GM21576 (cell line): ENCODE measurements around the gene ADARB1.

Source experiments
- ATAC-seq: cut with Tn5 transposase; IDR thresholded peaks from one replicate; pipeline ENCODE4 v1.9.1; 2021; ENCODE audit warnings: mild to moderate bottlenecking, moderate library complexity; ENCODE audit not compliant: unreplicated experiment

The ADARB1 gene

DNA sequence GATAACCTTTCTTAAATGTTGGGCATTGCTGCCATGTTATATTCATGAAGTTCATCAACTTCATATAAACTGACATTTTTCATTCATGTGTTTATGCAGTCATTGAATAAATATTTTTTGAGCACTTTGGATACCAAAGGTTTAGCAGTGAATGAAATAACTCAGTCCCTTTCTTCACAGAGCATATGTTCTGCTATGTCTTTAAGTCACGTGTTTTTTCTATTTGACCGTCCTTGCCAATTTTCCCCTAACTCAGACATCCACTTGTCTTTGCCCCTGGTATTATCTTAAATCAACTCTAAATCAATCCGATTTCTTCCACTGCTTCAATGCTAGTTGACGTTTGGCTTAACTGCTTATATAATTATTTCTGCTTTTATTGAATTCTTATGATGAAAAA lies 16.6 kb downstream of the ADARB1 start:
- ATAC-seq: no peak

DNA sequence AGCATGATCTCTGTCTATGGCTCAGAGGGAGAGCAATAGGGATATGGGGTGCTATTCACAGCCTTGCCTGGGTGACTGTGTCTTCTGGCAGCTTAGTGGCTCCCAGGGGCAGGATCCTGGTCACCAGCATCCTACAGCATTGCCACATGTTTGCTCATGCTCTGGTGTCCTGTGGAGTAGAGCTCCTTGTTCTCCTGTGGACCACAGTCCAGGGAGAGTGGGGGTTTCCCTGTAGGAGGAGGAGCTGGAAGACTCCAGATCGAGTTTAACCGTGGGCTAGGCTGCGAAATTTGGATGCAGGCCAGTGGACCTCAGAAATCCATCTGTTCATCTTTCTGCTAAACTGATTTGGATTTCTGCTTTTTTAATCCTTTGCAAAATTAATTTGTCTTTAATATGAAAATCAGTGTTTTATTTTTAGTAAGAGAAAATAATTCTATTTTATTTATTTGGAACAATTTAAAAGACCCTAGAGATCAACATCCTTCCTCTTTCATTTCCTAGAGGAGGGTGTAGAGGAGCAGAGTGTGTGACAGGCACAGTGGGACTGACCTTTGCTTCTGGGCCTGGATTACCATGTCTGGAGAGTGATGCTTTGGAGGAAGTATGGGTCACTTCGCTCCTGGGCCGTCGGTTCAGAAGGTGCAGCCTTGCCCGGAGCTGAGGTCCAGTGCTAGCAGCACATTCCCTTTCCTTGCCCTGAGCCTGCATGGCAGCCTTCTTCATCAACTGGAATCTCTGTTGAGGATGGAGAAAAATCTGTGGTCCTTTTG lies 17.4 kb downstream of the ADARB1 start:
- no peak for ATAC-seq

DNA sequence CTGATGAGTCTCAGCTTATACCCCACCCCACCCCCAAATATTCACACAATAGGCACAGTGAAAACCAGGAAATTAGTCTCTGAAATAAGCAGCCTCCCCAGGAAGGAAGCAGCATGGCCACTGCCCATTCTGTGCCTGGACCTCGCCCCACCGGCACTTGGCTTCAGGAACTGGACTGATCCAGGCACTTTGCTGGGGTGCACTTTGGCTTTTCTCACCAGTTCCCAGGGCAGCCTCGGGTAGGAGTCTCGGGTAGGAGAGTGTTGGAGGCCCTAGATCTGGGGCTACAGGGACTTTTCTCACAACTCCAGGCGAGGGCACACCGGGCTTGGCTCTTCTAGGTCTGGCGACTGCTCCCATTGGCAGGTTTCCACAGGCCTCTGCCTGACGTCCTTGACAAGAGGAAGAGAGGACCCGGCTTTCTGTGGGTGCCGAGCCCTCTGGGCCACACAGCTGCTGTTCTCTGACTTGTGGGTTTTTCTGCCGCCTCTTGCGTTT lies 18.7 kb downstream of the ADARB1 start:
- no peak for ATAC-seq

DNA sequence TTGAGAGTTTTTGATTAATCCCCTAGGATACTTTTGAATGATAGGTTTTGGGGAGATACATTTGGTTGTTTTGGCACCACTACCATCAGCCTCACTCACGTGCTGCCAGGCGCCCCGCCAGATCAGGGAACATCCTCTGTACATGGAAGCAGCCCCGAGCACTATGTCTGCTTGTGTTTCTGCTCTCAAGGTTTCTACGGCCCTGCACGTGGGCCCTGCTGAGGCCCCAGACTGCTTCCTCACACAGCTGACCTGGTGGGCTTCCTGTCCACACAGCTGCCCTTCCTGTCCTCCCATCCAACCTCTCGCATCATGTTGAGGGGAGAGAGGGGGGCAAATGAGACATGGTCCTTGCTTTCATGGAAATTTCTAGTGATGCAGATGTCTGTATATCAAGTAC lies 20.0 kb downstream of the ADARB1 start:
- ATAC-seq: no peak

DNA sequence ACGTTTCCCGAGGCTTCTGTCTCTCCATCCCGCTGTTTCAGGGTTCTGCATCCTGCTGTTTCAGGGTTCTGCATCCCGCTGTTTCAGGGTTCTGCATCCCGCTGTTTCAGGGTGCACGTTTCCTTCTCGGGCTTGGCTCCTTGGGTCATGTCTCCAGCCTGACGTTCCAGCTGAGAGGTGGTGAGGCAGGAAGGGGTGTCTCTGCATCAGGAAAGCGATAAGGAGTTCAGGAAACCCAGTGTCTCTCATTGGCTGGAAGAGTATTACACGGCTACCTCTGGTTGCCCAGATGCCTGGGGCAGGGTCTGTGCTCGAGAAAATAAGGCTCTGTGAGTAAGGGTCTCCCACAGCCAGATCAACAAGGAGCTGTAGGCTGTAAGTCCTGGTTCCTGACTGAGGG lies 21.1 kb downstream of the ADARB1 start:
- ATAC-seq: no peak

DNA sequence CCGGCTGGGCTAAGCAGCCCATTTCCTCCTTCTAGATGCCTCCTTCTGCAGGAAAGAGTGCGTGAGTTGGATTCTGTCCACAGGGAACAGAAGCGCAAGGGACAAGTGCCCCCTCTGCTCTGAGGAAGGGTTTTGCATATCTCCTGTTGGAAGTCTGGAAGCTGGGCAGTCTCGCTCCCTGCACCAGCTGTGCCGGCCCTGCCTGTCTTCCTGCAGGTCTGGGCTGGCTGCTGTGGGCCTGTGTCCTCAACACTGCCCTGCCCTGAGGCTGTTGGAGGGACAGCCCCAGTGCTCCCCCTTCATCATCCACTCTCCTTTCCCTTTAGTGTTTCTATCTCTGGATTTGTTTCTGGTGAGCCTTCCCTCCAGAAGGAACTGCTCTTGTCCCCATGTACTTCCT lies 21.8 kb downstream of the ADARB1 start:
- ATAC-seq: no peak

DNA sequence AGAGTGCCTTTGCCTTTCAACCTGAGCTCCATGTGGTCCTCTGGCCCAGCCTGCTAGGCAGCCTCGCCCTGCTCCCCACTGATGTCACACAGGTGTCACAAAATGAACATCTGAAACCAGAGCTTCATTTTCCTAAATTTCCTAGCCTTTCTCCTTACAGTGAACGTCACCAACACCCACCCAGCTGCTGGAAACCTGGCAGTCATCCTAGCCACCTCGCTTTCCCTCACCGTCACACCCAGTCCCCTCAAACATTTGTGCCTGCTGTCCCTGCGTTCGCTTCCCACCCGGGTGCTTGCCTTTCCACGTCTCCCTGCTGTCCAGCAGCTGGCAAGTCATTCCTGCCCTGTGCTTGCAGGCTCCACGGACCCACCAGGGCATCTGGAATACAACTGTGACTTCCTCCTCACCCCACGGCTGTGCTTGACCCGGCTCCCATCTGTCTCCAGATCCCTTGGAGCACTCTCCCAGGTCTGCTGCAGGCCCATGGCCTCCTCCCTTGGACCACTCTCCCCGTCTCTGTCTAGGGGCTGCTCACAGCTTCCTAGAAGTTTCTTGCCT lies 23.5 kb downstream of the ADARB1 start:
- no peak for ATAC-seq

DNA sequence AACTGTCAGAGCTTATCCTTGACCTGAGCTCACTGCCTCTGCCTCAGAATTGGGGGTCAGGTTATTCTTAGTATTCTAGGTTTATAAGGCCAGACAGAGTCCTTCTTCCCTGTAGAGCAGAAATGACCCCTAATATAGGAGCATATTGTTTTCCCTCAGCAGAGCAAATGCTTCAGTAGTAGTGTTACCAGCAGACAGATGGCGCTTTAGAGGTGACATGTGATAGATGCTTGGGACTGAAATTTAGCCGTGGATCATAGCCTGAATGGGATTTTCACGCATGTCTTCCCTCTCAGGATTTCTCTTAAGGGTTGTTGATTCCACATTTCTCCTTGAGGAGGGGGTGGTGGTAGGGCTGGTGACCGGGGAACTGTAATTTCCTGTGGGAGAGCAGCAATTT lies 24.5 kb downstream of the ADARB1 start:
- ATAC-seq: no peak

DNA sequence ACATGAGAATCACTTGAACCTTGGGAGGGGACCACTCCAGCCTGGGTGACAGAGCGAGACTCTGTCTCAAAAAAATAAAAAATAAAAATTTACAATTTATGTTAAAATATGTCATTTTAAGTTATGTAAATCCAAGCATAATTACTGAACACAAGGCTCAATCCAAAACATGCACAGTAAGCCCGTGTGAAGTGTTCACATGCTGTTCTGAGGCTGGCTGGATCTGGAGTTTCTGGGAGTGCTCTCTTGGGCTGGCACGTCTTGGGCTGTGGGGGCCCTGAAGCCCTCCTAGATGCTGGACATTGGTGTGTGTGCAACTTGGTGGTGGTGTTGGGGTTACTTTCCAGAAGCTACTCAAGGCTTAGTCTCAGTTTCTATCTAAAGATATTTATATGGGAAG lies 25.2 kb downstream of the ADARB1 start:
- ATAC-seq: no peak

DNA sequence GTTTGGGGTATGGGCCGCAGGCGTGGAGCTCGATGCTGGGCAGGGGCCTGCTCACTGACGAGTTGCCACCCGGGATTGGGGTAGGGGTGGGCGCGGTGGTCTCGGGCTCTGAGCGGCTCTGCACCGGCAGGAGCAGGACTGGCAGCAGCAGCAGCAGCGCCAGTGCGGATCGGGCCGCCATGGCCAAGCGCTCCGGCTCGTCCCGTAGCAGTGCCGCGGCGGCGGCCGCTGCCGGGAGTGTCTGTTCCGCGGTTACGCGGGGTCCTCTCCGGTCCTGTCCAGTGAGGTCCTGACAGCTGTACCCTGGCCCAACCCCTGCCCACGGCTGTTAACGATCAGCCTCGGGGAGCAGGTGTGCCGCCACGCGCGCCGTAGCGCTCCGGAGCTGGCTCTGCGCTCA lies 26.5 kb downstream of the ADARB1 start:
- ATAC-seq: no peak

DNA sequence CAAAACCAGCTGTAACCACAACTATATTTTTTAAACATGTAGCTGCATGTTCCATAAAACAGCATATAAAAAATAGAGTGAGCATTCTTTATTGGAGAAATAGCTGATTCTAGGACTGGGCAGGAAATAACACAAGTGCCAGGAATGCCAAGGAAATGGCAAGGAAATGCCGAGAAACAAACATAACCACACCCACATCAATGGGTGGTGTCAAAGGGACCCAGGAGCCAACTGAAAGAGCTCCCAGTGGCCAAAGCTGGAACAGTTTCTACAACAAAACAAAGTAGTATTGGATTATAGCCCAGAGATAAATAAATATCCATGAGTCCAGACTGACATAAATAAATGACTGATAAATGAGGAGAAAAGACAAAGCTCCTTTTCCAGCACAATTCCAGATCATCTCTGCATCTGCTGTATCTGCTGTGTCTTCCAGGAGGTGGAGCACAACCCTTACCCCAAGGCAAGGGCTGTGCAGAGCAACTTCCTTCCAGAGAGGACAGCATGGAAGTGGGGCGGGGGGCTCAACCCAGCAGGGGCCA lies 28.1 kb downstream of the ADARB1 start:
- ATAC-seq: no peak

DNA sequence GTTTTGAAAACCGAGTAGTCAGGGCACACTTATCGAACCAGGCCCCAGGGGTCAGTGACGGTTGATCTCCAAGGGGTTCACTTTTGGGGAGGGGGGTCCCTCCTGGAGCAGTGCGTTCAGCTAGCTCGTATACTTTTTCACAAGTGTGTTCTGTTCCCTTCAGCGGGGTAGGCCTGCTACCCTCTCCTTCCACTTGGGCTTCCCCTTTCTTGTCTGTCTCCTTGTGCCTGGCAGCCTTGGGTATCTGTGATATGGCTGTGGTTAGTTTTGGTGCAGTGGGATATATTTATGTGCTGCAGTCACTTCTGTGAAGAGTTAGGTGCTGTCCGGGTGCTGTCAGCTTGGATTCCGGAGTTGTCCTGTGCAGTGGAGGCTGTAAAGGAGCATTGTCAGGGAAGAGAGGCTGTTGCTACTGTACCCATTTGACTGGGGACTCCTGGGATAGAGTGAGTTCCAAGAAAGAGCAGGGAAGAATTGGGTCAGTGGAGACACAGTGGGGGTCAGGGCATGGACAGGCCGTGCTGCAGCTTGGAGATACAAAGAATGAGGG lies 29.7 kb downstream of the ADARB1 start:
- ATAC-seq: no peak

DNA sequence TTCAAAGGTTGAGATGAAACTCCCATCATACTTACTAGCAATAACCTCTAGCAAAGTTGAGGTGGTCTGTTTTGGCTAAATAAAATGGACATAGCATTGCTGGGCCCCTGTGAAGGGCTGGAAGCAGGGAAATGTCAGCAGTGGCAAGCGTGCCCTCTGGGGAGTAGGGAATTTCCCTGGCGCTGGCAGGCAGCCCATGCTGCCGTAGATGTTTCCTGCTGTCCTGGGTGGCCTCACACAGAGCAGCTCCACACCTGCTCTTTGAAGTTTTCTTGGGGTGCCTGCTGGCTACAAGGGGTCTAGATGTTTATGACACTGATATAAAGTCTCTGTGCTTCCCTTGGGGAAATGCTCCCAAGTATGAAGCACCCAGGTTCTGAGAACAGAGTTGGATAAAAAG lies 30.2 kb downstream of the ADARB1 start:
- ATAC-seq: no peak

DNA sequence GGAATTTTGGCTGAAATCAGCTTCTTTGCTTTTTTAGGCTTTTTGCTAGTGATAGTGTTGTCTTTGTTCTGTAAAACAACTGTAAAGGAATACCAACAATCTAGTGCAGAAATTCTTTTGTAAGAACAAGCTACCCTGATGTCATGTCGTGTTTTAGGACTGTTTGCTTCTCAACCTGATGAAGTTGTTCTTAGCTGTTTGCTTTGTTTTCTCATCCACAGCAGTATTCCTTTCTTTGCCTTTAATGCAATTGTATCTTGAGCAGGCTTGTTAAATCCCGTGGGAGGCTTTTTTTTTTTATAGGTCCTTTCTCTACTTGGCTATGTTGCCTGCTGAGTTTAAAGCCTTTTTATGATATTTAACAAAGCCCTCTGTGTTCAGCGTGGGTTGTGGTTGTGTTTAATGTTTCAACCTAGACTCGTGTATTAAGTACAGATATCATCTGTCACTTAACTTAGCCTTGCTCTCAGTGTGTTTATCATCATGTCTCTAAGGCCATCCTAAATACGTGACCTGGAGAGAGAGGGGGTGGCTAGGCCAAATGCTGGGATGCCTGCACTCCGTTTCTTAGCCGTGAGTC lies 31.6 kb downstream of the ADARB1 start:
- no peak for ATAC-seq

DNA sequence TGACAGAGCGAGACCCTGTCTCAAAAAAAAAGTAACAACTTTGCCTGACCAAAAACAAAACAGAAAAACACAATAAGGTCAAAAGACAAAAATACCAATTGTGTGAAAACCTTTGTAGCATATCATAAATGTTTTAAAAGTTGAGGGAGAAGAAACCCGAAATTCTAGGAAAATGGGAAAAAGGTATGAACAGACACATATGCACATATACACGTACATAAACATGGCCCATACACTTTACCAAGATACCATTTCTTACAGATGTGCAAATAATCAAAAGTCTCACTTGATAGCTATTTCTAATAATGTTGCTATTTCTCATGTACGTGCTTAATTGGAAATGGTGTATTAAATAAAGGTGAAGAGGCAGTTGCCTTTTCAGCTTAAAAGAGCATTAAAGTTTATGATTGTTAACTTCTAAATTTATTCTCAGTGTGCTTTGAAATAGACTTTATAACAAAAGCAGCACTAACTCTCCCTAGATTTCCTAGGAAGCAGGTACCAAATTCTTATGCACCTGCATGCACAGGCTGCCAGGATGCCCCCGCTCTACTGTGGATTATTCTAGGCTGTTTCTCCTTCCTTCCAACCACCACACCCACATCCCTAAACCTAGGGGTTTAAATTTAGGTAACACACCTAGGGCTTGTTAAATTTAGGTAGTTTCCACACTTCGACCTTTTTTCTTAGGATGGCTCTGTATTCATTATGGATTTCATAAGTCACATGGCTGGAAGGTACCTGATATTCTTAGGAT lies 33.8 kb downstream of the ADARB1 start:
- no peak for ATAC-seq

DNA sequence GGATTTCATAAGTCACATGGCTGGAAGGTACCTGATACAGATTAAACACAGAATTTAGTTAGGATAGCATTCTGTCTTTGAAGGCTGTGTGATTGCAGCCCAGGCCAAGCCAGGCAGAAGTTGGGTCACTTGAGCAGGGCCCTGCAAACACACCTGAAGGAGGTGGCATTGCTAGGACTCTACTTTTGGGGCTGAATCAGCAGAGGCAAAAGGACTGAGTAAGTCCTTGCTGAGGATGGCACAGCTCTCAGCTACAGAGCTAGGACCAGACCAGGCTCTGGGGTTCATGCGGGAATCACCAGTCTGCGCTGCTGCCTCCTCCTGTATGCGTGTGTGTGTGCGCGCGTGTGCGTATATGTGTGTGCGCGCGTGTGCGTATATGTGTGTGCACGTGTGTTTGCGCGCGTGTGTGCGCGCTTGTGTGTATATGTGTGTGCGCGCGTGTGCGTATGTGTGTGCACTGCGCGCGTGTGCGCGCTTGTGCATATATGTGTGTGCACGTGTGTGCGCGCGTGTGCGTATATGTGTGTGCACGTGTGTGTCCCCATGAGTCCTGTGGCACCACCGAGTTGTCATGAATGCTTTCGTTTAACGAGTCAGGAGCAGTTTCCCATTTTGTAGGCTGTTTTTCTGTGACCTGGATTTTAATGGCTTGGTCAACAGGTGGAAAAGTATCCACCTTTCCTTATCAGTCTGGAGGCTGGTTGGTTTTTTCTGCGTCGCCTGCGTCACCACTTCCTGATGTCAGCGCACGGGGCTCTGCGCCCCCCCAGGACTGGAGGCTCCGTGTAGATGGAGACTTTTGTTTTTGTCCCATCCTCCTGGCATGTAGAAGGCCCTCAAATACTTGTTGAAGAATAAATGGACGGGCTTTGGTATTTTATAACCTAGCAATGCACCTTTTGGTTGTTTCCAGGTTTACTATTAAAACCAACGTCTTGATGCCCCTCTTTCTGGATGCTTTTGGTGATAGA lies 34.7 kb downstream of the ADARB1 start:
- no peak for ATAC-seq

DNA sequence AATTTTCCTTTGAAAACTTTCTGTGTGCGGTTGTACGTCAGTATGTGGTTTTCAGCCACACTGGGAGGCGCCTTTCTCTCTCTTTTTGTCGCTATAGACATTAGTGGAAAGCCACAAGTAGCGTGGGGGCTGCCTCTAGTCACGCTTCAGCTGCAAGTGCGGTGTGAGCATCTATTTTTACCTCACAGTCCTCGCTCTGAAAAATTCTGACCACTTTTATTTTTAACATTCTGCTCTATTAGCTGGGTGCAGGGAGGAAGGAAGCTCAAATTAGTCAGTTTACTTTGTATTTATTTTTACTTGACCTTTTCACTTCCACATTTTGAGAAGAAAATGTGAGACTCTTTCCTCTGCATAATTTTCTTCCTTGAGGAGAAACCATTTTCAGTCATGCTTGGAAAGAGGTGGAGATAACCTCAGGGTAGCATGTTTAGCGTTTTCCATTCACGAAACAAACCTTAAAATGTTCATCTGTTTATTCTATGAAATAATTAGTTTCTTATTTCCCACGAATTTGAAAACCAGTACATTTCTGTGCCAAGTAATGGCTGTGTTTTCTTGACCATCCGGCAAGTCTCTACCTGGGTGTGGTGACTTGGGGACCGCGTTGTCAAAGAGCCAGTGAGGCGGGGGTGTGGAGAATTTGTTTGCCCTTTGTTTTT lies 35.6 kb downstream of the ADARB1 start:
- peak; percentile 81 for ATAC-seq

DNA sequence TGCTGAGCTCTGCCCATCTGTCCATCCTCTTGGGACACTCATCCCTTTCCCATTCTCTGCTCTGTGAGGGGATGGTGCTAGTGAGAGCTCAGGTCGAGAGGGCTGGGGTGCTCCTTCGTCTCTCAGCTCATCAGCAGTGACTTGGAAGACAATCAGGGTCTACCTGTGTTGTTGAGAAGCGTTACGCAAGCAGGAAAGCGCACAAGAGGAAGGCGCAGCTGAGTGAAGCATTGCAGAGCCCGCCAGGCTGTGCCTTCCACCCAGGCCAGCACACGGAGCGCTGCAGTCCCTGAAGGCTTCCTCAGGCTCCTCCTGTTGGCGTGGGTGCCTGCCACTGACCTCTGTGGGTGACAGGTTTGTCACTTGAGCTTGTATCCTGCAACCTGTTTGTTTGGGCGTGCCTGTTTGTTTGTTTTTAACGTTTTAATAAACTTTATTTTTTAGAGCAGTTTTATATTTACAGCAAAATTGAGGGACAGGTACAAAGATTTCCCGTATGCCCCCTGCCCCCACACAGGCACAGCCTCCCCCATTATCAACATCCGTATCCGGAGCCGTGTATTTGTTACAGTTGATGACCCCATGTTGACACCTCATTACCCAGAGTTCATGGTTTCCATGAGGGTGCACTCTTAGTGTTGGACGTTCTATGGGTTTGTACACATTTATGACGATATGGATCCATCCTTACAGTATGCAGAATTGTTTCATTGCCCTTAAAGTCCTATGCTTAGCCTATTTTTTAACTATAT lies 36.7 kb downstream of the ADARB1 start:
- ATAC-seq: no peak

DNA sequence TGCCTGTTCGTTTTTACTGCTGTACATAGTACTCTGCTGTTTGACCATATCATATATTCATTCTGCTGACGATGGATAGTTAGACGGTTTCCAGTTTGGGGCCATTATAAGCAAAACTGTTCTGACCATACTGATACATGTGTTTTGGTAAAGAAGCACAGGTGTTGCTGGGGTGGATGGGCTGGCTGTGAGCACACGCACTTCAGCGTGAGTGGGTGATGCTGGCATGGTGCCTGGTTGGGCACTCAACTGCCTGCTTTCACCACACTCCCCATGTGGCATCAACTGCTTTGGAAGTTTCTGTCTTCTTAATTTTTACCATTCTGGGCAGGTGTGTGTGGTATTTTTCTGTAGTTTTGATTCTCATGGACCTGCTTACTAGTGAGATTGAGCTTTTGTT lies 37.3 kb downstream of the ADARB1 start:
- ATAC-seq: no peak
